Gastrocnemius medialis (tissue), 4 donors: ENCODE data around the gene DRC3. TPM values are rescaled to one million over a fixed set of nuclear protein-coding genes. Genes with fewer than 3 reads are reported as not detected.

Experiments used
- ATAC-seq, 2 donors: fragments of 150-250 bp; one replicate each; pipeline ENCODE4 v1.9.1; 2016
- DNase-seq, 2 donors: peaks; one replicate each; pipeline ENCODE4 v3.0.0-alpha.2; 2019
- H3K27ac ChIP-seq, 4 donors: fragments of 200-600 bp; sonication (generic); 1 replicate in 1 of 4; 2 replicates in 3 of 4; pipeline ENCODE4 v1.5.1; 2016 to 2018; ENCODE audit warnings: mild to moderate bottlenecking in 2 of 4, moderate library complexity in 1 of 4
- H3K27me3 ChIP-seq, 3 donors: fragments of 200-600 bp; sonication (generic) in 2 of 3; 1 replicate in 1 of 3; 2 replicates in 2 of 3; pipeline versions ENCODE4 v1.5.1 to v1.6.0; 2016 to 2019; ENCODE audit warnings: mild to moderate bottlenecking in 1 of 3, moderate library complexity in 1 of 3
- H3K36me3 ChIP-seq, 2 donors: fragments of 200-600 bp; sonication (generic) in 1 of 2; one replicate each; pipeline ENCODE4 v1.5.1; 2017 to 2018
- H3K4me1 ChIP-seq, 2 donors: fragments of 200-600 bp; sonication (generic) in 1 of 2; one replicate each; pipeline ENCODE4 v1.5.1; 2016 to 2017; ENCODE audit warnings: mild to moderate bottlenecking in 2 of 2
- H3K4me3 ChIP-seq, 4 donors: fragments of 200-600 bp; sonication (generic) in 3 of 4; 1 replicate in 1 of 4; 2 replicates in 3 of 4; pipeline ENCODE4 v1.5.1; 2016 to 2019; ENCODE audit warnings: mild to moderate bottlenecking in 2 of 4
- H3K9me3 ChIP-seq, 3 donors: fragments of 200-600 bp; sonication (generic) in 2 of 3; 1 replicate in 1 of 3; 2 replicates in 2 of 3; pipeline ENCODE4 v1.5.1; 2016 to 2019
- CTCF ChIP-seq, 5 experiments: fragments of 450-650 bp in 3 of 5; fragments of 200-600 bp in 2 of 5; sonication (generic) in 2 of 5; IDR thresholded peaks in 4 of 5; conservative IDR thresholded peaks in 1 of 5; 1 replicate in 4 of 5; 2 replicates in 1 of 5; pipeline ENCODE4 v1.5.1; 2016 to 2019; ENCODE audit warnings: antibody characterized with exemption in 5 of 5, mild to moderate bottlenecking in 3 of 5, moderate library complexity in 3 of 5
- POLR2A ChIP-seq, 2 donors: fragments of 450-650 bp; IDR thresholded peaks; one replicate each; pipeline ENCODE4 v1.6.1; 2017; ENCODE audit warnings: antibody characterized with exemption in 2 of 2, mild to moderate bottlenecking in 2 of 2, moderate library complexity in 2 of 2
- in situ Hi-C, 4 donors: fragments of 200-750 bp; cut with MboI; loops; one replicate each; pipeline versions ENCODE4 v1.15.0 to v1.8.0; 2017; ENCODE audit warnings: low sequenced_read_pairs in 4 of 4
- intact Hi-C: fragments of 100-400 bp; cut with DNase I; formaldehyde crosslinking; loops from one replicate; pipeline ENCODE4 v1.15.1; 2023; ENCODE audit warnings: low total_unique reads
- total RNA-seq, 4 donors: library from RNA; depleted of rRNA; stranded (reverse); fragments of >200 nt; gene quantifications; one replicate each; pipeline versions ENCODE4 v1.1.0 to v1.2.3, GENCODE V29; 2016

Gene DRC3
- total RNA-seq, 4 donors from 2014 or later: 0.05 to 0.81 (median 0.28) TPM

- intact Hi-C loops (no loop called here), in situ Hi-C loops (loop anchor here (25.0 kb wide), 2 partner anchors 104 to 154 kb away; no protein-coding TSS in a partner anchor)
- TF ChIP-seq POLR2A (IDR thresholded peaks at IDR 0.05): peak; percentile 13 to 44
- no peak for TF ChIP-seq CTCF (IDR thresholded peaks at IDR 0.05 in 4 of 5, conservative IDR thresholded peaks at IDR 0.05 in 1 of 5)
- DNase-seq: peak in 1 of 2 donors; percentile 30
- Histone ChIP-seq H3K9me3 (no peaks in the 10 kb centered on the region), H3K4me1 (peaks cover 34 to 45% of the 10 kb centered on the region in 2 donors), H3K27ac (peak overlapping the region; percentile 87 to 94 (median 92)), H3K4me3 (peak overlapping the region in 1 of 4 donors; percentile 89), H3K27me3 (no peaks in the 10 kb centered on the region), H3K36me3 (peaks cover 0 to 17% of the 10 kb centered on the region in 2 donors)
- peak in 1 of 2 donors; percentile 9 for ATAC-seq
These were observed 69.1 kb downstream of the DRC3 start for GRCh38 chr17:18041776-18042175.

GRCh38 chr17:18042983-18043382, 70.3 kb downstream of the DRC3 start:
- in situ Hi-C loops: loop anchor here (25.0 kb wide), 2 partner anchors 106 to 156 kb away; no protein-coding TSS in a partner anchor
- Histone ChIP-seq H3K4me3 (no peak overlapping the region), H3K27ac (peak overlapping the region in 1 of 4 donors; percentile 87), H3K9me3 (no peaks in the 10 kb centered on the region), H3K4me1 (peaks cover 31 to 35% of the 10 kb centered on the region in 2 donors), H3K27me3 (no peaks in the 10 kb centered on the region), H3K36me3 (peaks cover 3 to 26% of the 10 kb centered on the region in 2 donors)
- TF ChIP-seq CTCF (IDR thresholded peaks at IDR 0.05 in 4 of 5, conservative IDR thresholded peaks at IDR 0.05 in 1 of 5): no peak
- TF ChIP-seq POLR2A (IDR thresholded peaks at IDR 0.05): no peak
- DNase-seq (no peak), ATAC-seq (no peak)
- intact Hi-C loops: no loop called here

- H3K9me3 ChIP-seq: no peaks in the 10 kb centered on the region
- no peak overlapping the region for H3K4me3 ChIP-seq
- in situ Hi-C loops: loop anchor here (25.0 kb wide), 2 partner anchors 106 to 156 kb away; no protein-coding TSS in a partner anchor
- intact Hi-C loops: no loop called here
- no peaks in the 10 kb centered on the region for H3K27me3 ChIP-seq
- H3K4me1 ChIP-seq: peaks cover 26 to 30% of the 10 kb centered on the region in 2 donors
- no peak for ATAC-seq
- TF ChIP-seq CTCF (IDR thresholded peaks at IDR 0.05 in 4 of 5, conservative IDR thresholded peaks at IDR 0.05 in 1 of 5) (no peak), POLR2A (IDR thresholded peaks at IDR 0.05) (no peak)
- no peak for DNase-seq
- no peak overlapping the region for H3K27ac ChIP-seq
- H3K36me3 ChIP-seq: peaks cover 3 to 26% of the 10 kb centered on the region in 2 donors
These were observed 70.8 kb downstream of the DRC3 start for GRCh38 chr17:18043491-18043890.

- no peak for DNase-seq
- Histone ChIP-seq H3K4me1 (peaks cover 25 to 28% of the 10 kb centered on the region in 2 donors), H3K27me3 (no peaks in the 10 kb centered on the region), H3K27ac (no peak overlapping the region), H3K4me3 (no peak overlapping the region), H3K36me3 (peaks cover 3 to 26% of the 10 kb centered on the region in 2 donors), H3K9me3 (no peaks in the 10 kb centered on the region)
- intact Hi-C loops: no loop called here
- ATAC-seq: no peak
- TF ChIP-seq CTCF (IDR thresholded peaks at IDR 0.05 in 4 of 5, conservative IDR thresholded peaks at IDR 0.05 in 1 of 5) (no peak), POLR2A (IDR thresholded peaks at IDR 0.05) (no peak)
- in situ Hi-C loops: loop anchor here (25.0 kb wide), 2 partner anchors 107 to 157 kb away; no protein-coding TSS in a partner anchor
These were observed 71.9 kb downstream of the DRC3 start for GRCh38 chr17:18044609-18045008.
